Neutrophil (primary cell): ENCODE results near the gene F11R.
"Not testable (repeated sequence)": the region's sequence is repeated elsewhere in the genome, so short reads cannot be mapped to it uniquely, and the experiment has no call there.

Experiments
- H3K27ac ChIP-seq: fragments of 200-600 bp; sonication (generic); 2 replicates; pipeline ENCODE4 v1.5.1; 2016; ENCODE audit warnings: mild to moderate bottlenecking, moderate library complexity
- H3K27me3 ChIP-seq: fragments of 200-600 bp; sonication (generic); 2 replicates; pipeline ENCODE4 v1.6.0; 2016; ENCODE audit warnings: mild to moderate bottlenecking
- H3K36me3 ChIP-seq: fragments of 200-600 bp; sonication (generic); 2 replicates; pipeline ENCODE4 v1.5.1; 2017
- H3K4me1 ChIP-seq, 2 experiments: fragments of 200-600 bp in 1 of 2; sonication (generic) in 1 of 2; 1 replicate in 1 of 2; 2 replicates in 1 of 2; pipeline versions ENCODE4 v1.5.1 to v1.6.1; 2013 to 2016; ENCODE audit warnings: low read depth in 1 of 2, low read length in 1 of 2, mild to moderate bottlenecking in 1 of 2, moderate library complexity in 1 of 2; ENCODE audit not compliant: control insufficient read depth in 1 of 2, insufficient read depth in 1 of 2
- H3K4me3 ChIP-seq, 2 experiments: fragments of 200-600 bp in 1 of 2; sonication (generic) in 1 of 2; 1 replicate in 1 of 2; 2 replicates in 1 of 2; pipeline ENCODE4 v1.5.1; 2013 to 2016; ENCODE audit warnings: low read depth in 1 of 2, low read length in 1 of 2, mild to moderate bottlenecking in 1 of 2, moderate library complexity in 1 of 2
- H3K9me3 ChIP-seq: fragments of 200-600 bp; sonication (generic); 2 replicates; pipeline ENCODE4 v1.5.1; 2016
- TF ChIP-seq, protein P1 (sequence below): fragments of 200-600 bp; sonication (generic); IDR thresholded peaks from 2 replicates; pipeline ENCODE4 v1.5.1; 2016; ENCODE audit warnings: antibody characterized with exemption

Gene F11R

DNA sequence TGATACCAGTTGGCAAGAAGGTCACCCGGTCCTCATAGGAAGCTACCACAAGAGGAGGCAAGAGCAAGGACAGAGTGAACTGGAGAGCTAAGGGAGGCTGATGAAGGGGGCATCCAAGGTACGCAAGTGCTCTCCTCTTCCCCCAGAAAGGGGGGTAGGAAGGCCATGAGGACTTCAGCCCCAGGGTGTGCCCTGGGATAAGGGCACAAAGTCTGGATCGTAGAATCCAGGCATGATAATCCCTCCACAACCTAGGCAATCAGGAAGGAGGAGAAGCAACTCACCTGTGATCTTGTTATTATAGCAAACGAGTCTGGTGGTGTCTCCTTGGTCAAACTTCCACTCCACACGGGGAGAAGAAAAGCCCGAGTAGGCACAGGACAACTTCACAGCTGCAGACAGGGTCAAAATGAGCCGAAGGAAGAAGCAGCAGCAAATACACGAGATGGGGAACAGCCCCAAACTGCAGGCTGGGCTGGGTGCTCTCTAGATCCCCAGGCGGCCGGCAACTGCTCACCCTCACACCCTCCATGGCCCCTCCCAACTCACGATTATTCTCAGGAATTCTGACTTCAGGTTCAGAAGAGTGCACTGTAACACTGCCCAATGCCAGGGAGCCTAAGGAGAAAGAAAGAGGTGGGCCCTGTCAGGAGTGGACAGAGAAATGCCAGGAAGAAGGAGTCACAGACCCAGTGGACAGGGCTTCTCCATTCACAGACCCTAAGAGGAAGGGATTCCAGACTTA, 20.0 kb downstream of the F11R start:
- Histone ChIP-seq H3K27ac (no peak overlapping the region), H3K27me3 (no peaks in the 10 kb centered on the region), H3K4me3 (no peak overlapping the region)

DNA sequence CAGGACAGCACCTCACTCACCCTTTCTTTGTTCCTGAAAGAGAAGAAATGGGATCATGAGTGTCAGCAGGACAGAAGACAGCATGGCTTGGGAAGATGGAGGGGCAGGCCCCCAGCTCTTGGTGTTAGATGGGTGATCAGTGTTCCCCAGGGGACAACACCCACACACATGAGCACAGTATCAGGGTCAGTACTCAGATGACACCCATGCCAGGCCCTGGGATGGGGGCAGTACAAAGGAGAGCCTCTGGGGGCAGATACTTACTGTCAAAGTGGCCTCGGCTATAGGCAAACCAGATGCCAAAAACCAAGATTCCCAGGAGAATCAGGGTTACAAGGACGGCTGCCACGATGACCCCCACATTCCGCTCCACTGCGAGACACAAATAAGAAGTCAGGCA, 21.6 kb downstream of the F11R start:
- Histone ChIP-seq H3K9me3 (no peaks in the 10 kb centered on the region), H3K27ac (peak overlapping the region; percentile 62), H3K27me3 (no peaks in the 10 kb centered on the region), H3K4me1 (peaks cover 0 to 6% of the 10 kb centered on the region in 2 experiments), H3K4me3 (no peak overlapping the region), H3K36me3 (peaks cover 58% of the 10 kb centered on the region)
- TF ChIP-seq, protein P1, sequence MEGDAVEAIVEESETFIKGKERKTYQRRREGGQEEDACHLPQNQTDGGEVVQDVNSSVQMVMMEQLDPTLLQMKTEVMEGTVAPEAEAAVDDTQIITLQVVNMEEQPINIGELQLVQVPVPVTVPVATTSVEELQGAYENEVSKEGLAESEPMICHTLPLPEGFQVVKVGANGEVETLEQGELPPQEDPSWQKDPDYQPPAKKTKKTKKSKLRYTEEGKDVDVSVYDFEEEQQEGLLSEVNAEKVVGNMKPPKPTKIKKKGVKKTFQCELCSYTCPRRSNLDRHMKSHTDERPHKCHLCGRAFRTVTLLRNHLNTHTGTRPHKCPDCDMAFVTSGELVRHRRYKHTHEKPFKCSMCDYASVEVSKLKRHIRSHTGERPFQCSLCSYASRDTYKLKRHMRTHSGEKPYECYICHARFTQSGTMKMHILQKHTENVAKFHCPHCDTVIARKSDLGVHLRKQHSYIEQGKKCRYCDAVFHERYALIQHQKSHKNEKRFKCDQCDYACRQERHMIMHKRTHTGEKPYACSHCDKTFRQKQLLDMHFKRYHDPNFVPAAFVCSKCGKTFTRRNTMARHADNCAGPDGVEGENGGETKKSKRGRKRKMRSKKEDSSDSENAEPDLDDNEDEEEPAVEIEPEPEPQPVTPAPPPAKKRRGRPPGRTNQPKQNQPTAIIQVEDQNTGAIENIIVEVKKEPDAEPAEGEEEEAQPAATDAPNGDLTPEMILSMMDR, result no peak

More for the DNA sequence above, 20.0 kb downstream of the F11R start:
- Histone ChIP-seq H3K36me3 (peaks cover 50% of the 10 kb centered on the region), H3K4me1 (peaks cover 0 to 6% of the 10 kb centered on the region in 2 experiments), H3K9me3 (no peaks in the 10 kb centered on the region)
- TF ChIP-seq, protein P1, result no peak

DNA sequence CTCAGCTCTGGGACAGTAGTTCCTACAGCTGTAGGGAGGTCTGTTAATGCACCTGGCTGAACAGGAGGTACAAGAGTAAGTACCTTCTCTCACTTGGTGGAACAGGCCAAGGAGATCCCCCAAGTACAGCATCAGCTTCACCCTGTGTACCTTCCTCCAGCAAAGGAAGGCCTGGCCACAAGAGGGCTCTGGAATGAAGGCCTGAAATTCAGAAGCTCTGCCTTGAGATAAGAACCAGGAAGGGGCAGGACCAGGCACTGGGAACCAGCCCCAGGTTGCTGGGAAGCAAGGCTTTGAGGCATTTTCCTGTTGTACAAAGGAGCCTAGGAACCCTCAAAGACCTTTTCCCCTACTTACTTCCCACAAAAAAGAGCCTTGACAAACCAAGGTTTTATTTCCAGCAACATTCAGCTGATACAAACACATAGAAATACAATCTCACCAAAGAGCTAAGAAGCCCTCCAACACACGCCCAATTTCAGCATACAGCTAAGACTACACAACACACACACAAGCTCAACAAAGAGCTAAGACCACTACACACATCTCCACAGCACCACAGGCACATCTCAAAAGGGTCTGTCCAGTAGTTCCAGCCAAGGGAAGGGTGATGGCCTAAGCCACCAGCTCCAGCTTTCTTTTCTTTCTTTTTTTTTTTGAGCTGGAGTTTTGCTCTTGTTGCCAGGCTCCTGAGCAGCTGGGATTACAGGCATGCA, 23.5 kb downstream of the F11R start:
- TF ChIP-seq, protein P1, result peak; percentile 55
- Histone ChIP-seq H3K27me3 (no peaks in the 10 kb centered on the region), H3K27ac (peak overlapping the region; percentile 62), H3K4me3 (no peak overlapping the region), H3K4me1 (peaks cover 0 to 6% of the 10 kb centered on the region in 2 experiments), H3K36me3 (peaks cover 58% of the 10 kb centered on the region), H3K9me3 (no peaks in the 10 kb centered on the region)

DNA sequence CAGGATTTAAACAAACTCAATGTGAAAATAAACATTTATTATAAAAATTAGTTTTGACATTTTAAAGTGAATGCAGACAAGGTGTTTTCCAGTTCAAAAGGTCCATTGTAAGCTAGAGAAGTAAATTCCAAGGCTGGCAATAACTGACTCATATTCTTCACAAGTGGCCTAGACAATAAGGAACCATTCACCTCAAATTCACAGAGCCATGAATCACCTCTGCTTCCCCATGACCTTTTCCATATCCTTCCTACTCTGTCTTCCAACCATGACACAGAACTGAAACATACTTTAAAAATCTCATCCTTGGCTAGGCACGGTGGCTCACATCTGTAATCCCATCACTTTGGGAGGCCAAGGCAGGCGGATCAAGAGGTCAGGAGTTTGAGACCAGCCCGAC, 24.8 kb downstream of the F11R start:
- H3K4me1 ChIP-seq, result peaks cover 0 to 6% of the 10 kb centered on the region in 2 experiments
- no peaks in the 10 kb centered on the region for H3K9me3 ChIP-seq
- no peak overlapping the region for H3K27ac ChIP-seq
- TF ChIP-seq, protein P1, result no peak
- H3K4me3 ChIP-seq, result no peak overlapping the region
- H3K36me3 ChIP-seq, result peaks cover 52% of the 10 kb centered on the region
- H3K27me3 ChIP-seq, result no peaks in the 10 kb centered on the region

DNA sequence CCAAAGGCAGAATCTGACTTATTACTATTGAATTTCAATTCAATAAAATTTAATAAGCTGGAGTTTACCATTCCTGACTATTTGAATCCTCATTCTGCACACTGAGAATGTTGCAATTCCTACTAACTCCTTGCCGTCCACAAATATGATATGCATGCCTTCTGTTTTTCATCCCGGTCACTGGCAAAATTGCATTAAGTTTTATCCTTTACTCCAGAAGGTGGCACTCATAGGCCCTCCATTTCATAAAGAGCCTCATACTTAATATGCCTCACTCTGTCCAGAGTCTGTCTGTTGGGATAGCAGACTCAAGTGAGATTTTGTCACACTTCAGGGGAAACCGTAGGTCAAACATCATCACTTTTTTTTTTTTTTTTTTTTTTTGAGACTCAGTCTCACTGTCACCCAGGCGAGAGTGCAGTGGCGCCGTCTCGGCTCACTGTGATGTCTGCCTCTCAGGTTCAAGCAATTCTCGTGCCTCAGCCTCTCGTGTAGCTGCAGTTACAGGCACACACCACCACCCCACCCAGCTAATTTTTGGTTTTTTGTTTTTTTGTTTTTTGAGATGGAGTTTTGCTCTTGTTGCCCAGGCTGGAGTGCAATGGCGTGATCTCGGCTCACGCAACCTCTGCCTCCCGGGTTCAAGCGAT, 27.3 kb downstream of the F11R start:
- H3K27ac ChIP-seq, result peak overlapping the region; percentile 4
- no peaks in the 10 kb centered on the region for H3K9me3 ChIP-seq
- H3K4me1 ChIP-seq, result peaks cover 8 to 11% of the 10 kb centered on the region in 2 experiments
- TF ChIP-seq, protein P1, result no peak
- H3K27me3 ChIP-seq, result no peaks in the 10 kb centered on the region
- H3K4me3 ChIP-seq, result no peak overlapping the region
- peaks cover 27% of the 10 kb centered on the region for H3K36me3 ChIP-seq

DNA sequence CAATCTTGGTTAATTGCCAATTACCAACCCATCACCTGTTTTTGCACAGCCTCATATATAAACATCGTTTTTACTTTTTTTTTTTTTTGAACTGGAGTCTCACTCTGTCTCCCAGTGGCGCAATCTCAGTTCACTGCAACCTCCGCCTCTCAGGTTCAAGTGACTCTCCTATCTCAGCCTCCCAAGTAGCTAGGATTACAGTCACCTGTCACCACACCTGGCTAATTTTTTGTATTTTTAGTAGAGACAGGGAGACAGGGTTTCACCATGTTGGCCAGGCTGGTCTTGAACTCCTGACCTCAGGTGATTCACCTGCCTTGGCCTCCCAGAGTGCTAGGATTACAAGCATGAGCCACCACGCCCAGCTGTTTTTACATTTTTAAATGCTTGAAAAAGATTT, 28.9 kb downstream of the F11R start:
- not testable (repeated sequence) for H3K27ac ChIP-seq, H3K27me3 ChIP-seq, H3K4me1 ChIP-seq, H3K9me3 ChIP-seq, H3K4me3 ChIP-seq
- H3K36me3 ChIP-seq, result peaks cover 17% of the 10 kb centered on the region
